OCI-LY7 (cell line): ENCODE data around the gene HAPLN3. TPM values are rescaled to one million over a fixed set of nuclear protein-coding genes. Genes with fewer than 3 reads are reported as not detected.

Experiments
- BruUV-seq: library from RNA; stranded (reverse); fragments of 400-500 nt; replicated peaks from 2 replicates; lab custom pipeline; 2021; lab: Mats Ljungman, UMichigan
- CTCF ChIA-PET: fragments of 300-600 bp; sonication (Branson Sonifier 250); formaldehyde crosslinking; loops from one replicate; lab custom pipeline; 2022; ENCODE audit warnings: antibody characterized with exemption; ENCODE audit not compliant: unreplicated experiment; lab: Charles Lee
- POLR2A ChIA-PET: fragments of 300-600 bp; sonication (Branson Sonifier 250); formaldehyde crosslinking; loops from one replicate; lab custom pipeline; 2022; ENCODE audit warnings: antibody characterized with exemption; lab: Charles Lee
- DNase-seq: peaks from one replicate; pipeline ENCODE4 v3.0.0-alpha.2; 2015; ENCODE audit warnings: low spot score
- H2AFZ ChIP-seq: fragments of 200-600 bp; sonication (generic), shearing (Covaris generic); 2 replicates; pipeline ENCODE4 v1.6.1; 2014; ENCODE audit warnings: mild to moderate bottlenecking, antibody characterized with exemption, low read length, moderate library complexity
- H3K27ac ChIP-seq: fragments of 200-600 bp; sonication (generic); 2 replicates; pipeline ENCODE4 v1.5.1; 2014; ENCODE audit warnings: mixed run types, low read depth, mild to moderate bottlenecking, moderate library complexity, low read length, inconsistent platforms; ENCODE audit not compliant: poor library complexity, severe bottlenecking
- H3K36me3 ChIP-seq: fragments of 200-600 bp; sonication (generic); 2 replicates; pipeline ENCODE4 v1.6.1; 2014; ENCODE audit warnings: mild to moderate bottlenecking, antibody characterized with exemption, low read length, moderate library complexity, mixed read lengths; ENCODE audit not compliant: insufficient read depth
- H3K4me1 ChIP-seq: fragments of 200-600 bp; sonication (generic); 2 replicates; pipeline ENCODE4 v1.5.1; 2014; ENCODE audit warnings: mild to moderate bottlenecking, low read length; ENCODE audit not compliant: insufficient read depth, poor library complexity, severe bottlenecking
- H3K4me2 ChIP-seq: fragments of 200-600 bp; sonication (generic); 2 replicates; pipeline ENCODE4 v1.6.1; 2014; ENCODE audit warnings: mild to moderate bottlenecking, low read length
- H3K4me3 ChIP-seq: fragments of 200-600 bp; sonication (generic); 2 replicates; pipeline ENCODE4 v1.5.1; 2014; ENCODE audit warnings: mild to moderate bottlenecking, low read depth, low read length; ENCODE audit not compliant: poor library complexity, severe bottlenecking
- H3K79me2 ChIP-seq: fragments of 200-600 bp; sonication (generic); 2 replicates; pipeline ENCODE4 v1.6.1; 2016; ENCODE audit warnings: low read depth, mild to moderate bottlenecking, low read length, moderate library complexity, mixed read lengths; ENCODE audit not compliant: insufficient read depth
- H3K9me2 ChIP-seq: fragments of 200-600 bp; sonication (generic); 2 replicates; pipeline ENCODE4 v1.6.1; 2016; ENCODE audit warnings: mild to moderate bottlenecking, low read length, mixed read lengths; ENCODE audit not compliant: insufficient read depth
- H3K9me3 ChIP-seq: fragments of 200-600 bp; sonication (generic); 2 replicates; pipeline ENCODE4 v1.6.1; 2014; ENCODE audit warnings: mild to moderate bottlenecking, mixed run types, low read length, mixed read lengths
- H4K20me1 ChIP-seq: fragments of 200-600 bp; sonication (generic); 2 replicates; pipeline ENCODE4 v1.6.1; 2014; ENCODE audit warnings: mild to moderate bottlenecking, antibody characterized with exemption, low read length, moderate library complexity, mixed read lengths; ENCODE audit not compliant: insufficient read depth
- CTCF ChIP-seq: fragments of 200-600 bp; sonication (generic); conservative IDR thresholded peaks from 2 replicates; pipeline ENCODE4 v1.5.1; 2014; ENCODE audit warnings: mild to moderate bottlenecking, antibody characterized with exemption, low read length, moderate library complexity, mixed read lengths
- EZH2phosphoT487 ChIP-seq: fragments of 200-600 bp; sonication (generic); IDR thresholded peaks from 2 replicates; pipeline ENCODE4 v1.6.1; 2018; ENCODE audit warnings: low read depth, borderline replicate concordance, mild to moderate bottlenecking, mixed run types, antibody characterized with exemption, low read length, moderate library complexity, mixed read lengths
- intact Hi-C: fragments of 100-400 bp; cut with micrococcal nuclease; formaldehyde crosslinking; loops from one replicate; pipeline ENCODE4 v1.10.0; 2022; ENCODE audit not compliant: unreplicated experiment
- total RNA-seq, 2 experiments: library from RNA; depleted of rRNA in 1 of 2; stranded (reverse); fragments of >200 nt in 1 of 2; shearing (Covaris generic) in 1 of 2; gene quantifications; 2 replicates each; pipeline ENCODE4 v1.2.3, GENCODE V29; 2014 to 2022

HAPLN3 gene
- total RNA-seq, 2 experiments from 2014 or later = 0.93 to 0.98 TPM

- ChIA-PET POLR2A (no interaction called here), CTCF (no interaction called here)
- H3K4me1 ChIP-seq = no peaks in the 10 kb centered on the region
- no peaks in the 10 kb centered on the region for H3K79me2 ChIP-seq
- H3K9me2 ChIP-seq = no peaks in the 10 kb centered on the region
- no peaks in the 10 kb centered on the region for H3K9me3 ChIP-seq
- TF ChIP-seq EZH2phosphoT487 (no peak), CTCF (no peak)
- no peak overlapping the region for H2AFZ ChIP-seq
- H3K4me2 ChIP-seq = no peak overlapping the region
- H4K20me1 ChIP-seq = no peaks in the 10 kb centered on the region
- no peak for DNase-seq
- H3K4me3 ChIP-seq = no peak overlapping the region
- intact Hi-C loops = no loop called here
- H3K36me3 ChIP-seq = no peaks in the 10 kb centered on the region
- H3K27ac ChIP-seq = no peak overlapping the region
- no TSS peak for BruUV-seq
Observed at GRCh38 chr15:88865498-88866099, 29.7 kb downstream of the HAPLN3 start.

GRCh38 chr15:88864861-88865497 lies 30.4 kb downstream of the HAPLN3 start:
- no peak for TF ChIP-seq EZH2phosphoT487
- no peak for TF ChIP-seq CTCF
- CTCF ChIA-PET = no interaction called here
- Histone ChIP-seq H3K36me3 (no peaks in the 10 kb centered on the region), H2AFZ (no peak overlapping the region), H4K20me1 (no peaks in the 10 kb centered on the region), H3K4me3 (no peak overlapping the region), H3K9me2 (no peaks in the 10 kb centered on the region), H3K27ac (no peak overlapping the region), H3K79me2 (no peaks in the 10 kb centered on the region), H3K4me1 (no peaks in the 10 kb centered on the region), H3K9me3 (no peaks in the 10 kb centered on the region), H3K4me2 (no peak overlapping the region)
- DNase-seq = no peak
- BruUV-seq = no TSS peak
- intact Hi-C loops = no loop called here
- POLR2A ChIA-PET = interaction anchor here (0.7 kb wide), 1 partner anchor 390 kb away, joined by 3 read pairs; no protein-coding TSS in a partner anchor

- Histone ChIP-seq H3K9me2 (no peaks in the 10 kb centered on the region), H4K20me1 (no peaks in the 10 kb centered on the region), H3K36me3 (no peaks in the 10 kb centered on the region), H3K9me3 (no peaks in the 10 kb centered on the region), H2AFZ (no peak overlapping the region), H3K27ac (no peak overlapping the region), H3K4me3 (no peak overlapping the region), H3K4me2 (no peak overlapping the region), H3K4me1 (no peaks in the 10 kb centered on the region), H3K79me2 (no peaks in the 10 kb centered on the region)
- TF ChIP-seq CTCF = no peak
- no peak for TF ChIP-seq EZH2phosphoT487
- DNase-seq = no peak
- BruUV-seq = no TSS peak
- CTCF ChIA-PET = no interaction called here
- POLR2A ChIA-PET = no interaction called here
- intact Hi-C loops = no loop called here
Observed at GRCh38 chr15:88863412-88863811, 31.9 kb downstream of the HAPLN3 start.
